Measurements from ENCODE around the gene OPCML.

DNA sequence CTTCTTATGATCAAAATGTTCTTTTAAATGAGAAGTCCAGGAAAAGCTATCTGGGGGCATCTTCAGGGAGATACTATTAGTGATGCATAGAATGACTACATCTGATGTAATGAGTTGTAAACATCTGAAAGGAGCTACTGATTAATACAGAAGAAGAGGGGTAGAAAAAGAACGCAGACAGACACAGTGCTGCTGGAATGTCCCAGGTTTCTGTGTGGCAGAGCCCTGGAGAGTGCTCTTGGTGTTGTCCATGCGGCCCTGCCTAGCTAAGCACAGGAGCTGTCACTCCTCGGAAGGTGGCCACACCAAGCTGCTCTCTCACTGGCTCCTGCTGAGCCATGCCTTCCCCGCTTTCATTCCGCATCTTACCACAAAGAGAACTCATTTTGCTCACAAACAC lies 768.8 kb downstream of the OPCML start:
- TF ChIP-seq, protein P1, sequence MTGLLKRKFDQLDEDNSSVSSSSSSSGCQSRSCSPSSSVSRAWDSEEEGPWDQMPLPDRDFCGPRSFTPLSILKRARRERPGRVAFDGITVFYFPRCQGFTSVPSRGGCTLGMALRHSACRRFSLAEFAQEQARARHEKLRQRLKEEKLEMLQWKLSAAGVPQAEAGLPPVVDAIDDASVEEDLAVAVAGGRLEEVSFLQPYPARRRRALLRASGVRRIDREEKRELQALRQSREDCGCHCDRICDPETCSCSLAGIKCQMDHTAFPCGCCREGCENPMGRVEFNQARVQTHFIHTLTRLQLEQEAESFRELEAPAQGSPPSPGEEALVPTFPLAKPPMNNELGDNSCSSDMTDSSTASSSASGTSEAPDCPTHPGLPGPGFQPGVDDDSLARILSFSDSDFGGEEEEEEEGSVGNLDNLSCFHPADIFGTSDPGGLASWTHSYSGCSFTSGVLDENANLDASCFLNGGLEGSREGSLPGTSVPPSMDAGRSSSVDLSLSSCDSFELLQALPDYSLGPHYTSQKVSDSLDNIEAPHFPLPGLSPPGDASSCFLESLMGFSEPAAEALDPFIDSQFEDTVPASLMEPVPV (CRISPR knock-in tag; IDR thresholded peaks at IDR 0.05) = no peak
- no peak for TF ChIP-seq NR2F1 (CRISPR knock-in tag; IDR thresholded peaks at IDR 0.05)
- TF ChIP-seq, protein P2, sequence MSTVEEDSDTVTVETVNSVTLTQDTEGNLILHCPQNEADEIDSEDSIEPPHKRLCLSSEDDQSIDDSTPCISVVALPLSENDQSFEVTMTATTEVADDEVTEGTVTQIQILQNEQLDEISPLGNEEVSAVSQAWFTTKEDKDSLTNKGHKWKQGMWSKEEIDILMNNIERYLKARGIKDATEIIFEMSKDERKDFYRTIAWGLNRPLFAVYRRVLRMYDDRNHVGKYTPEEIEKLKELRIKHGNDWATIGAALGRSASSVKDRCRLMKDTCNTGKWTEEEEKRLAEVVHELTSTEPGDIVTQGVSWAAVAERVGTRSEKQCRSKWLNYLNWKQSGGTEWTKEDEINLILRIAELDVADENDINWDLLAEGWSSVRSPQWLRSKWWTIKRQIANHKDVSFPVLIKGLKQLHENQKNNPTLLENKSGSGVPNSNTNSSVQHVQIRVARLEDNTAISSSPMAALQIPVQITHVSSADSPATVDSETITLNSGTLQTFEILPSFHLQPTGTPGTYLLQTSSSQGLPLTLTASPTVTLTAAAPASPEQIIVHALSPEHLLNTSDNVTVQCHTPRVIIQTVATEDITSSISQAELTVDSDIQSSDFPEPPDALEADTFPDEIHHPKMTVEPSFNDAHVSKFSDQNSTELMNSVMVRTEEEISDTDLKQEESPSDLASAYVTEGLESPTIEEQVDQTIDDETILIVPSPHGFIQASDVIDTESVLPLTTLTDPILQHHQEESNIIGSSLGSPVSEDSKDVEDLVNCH (CRISPR knock-in tag; IDR thresholded peaks at IDR 0.05) = no peak
- TF ChIP-seq, protein P3, sequence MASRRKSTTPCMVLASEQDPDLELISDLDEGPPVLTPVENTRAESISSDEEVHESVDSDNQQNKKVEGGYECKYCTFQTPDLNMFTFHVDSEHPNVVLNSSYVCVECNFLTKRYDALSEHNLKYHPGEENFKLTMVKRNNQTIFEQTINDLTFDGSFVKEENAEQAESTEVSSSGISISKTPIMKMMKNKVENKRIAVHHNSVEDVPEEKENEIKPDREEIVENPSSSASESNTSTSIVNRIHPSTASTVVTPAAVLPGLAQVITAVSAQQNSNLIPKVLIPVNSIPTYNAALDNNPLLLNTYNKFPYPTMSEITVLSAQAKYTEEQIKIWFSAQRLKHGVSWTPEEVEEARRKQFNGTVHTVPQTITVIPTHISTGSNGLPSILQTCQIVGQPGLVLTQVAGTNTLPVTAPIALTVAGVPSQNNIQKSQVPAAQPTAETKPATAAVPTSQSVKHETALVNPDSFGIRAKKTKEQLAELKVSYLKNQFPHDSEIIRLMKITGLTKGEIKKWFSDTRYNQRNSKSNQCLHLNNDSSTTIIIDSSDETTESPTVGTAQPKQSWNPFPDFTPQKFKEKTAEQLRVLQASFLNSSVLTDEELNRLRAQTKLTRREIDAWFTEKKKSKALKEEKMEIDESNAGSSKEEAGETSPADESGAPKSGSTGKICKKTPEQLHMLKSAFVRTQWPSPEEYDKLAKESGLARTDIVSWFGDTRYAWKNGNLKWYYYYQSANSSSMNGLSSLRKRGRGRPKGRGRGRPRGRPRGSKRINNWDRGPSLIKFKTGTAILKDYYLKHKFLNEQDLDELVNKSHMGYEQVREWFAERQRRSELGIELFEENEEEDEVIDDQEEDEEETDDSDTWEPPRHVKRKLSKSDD (CRISPR knock-in tag; IDR thresholded peaks at IDR 0.05; ENCODE audit: low read depth) = no peak
- TF ChIP-seq, protein P4, sequence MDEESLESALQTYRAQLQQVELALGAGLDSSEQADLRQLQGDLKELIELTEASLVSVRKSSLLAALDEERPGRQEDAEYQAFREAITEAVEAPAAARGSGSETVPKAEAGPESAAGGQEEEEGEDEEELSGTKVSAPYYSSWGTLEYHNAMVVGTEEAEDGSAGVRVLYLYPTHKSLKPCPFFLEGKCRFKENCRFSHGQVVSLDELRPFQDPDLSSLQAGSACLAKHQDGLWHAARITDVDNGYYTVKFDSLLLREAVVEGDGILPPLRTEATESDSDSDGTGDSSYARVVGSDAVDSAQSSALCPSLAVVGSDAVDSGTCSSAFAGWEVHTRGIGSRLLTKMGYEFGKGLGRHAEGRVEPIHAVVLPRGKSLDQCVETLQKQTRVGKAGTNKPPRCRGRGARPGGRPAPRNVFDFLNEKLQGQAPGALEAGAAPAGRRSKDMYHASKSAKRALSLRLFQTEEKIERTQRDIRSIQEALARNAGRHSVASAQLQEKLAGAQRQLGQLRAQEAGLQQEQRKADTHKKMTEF (CRISPR knock-in tag; IDR thresholded peaks at IDR 0.05) = no peak
- no peak for TF ChIP-seq ZBTB7A (CRISPR knock-in tag; IDR thresholded peaks at IDR 0.05)
- TF ChIP-seq POLR2A (IDR thresholded peaks at IDR 0.05; ENCODE audit: insufficient read depth in 1 of 2, low read depth in 2 of 2, low read length in 2 of 2) = no peak

Measured in HepG2 (cell line).